IPS-11a (cell line): ENCODE results near the gene PSMD5.

Source experiments
- H3K4me3 ChIP-seq: one replicate; pipeline ENCODE4 v1.5.1; 2013; ENCODE audit warnings: low read depth, low read length, control low read depth

Gene PSMD5

GRCh38 chr9:120856700-120857099 lies 14.0 kb upstream of the PSMD5 start:
- H3K4me3 ChIP-seq = no peak overlapping the region

- H3K4me3 ChIP-seq = no peak overlapping the region
These were observed 13.3 kb upstream of the PSMD5 start for GRCh38 chr9:120855827-120856670.

- no peak overlapping the region for H3K4me3 ChIP-seq
These were observed 12.0 kb upstream of the PSMD5 start for GRCh38 chr9:120854596-120855327.

- no peak overlapping the region for H3K4me3 ChIP-seq
These were observed 10.5 kb upstream of the PSMD5 start for GRCh38 chr9:120853198-120853597.

- H3K4me3 ChIP-seq = no peak overlapping the region
These were observed 9.7 kb upstream of the PSMD5 start for GRCh38 chr9:120852240-120853010.

GRCh38 chr9:120851449-120851848 lies 8.7 kb upstream of the PSMD5 start:
- H3K4me3 ChIP-seq = no peak overlapping the region

- H3K4me3 ChIP-seq = no peak overlapping the region
These were observed 7.6 kb upstream of the PSMD5 start for GRCh38 chr9:120850315-120850714.

- H3K4me3 ChIP-seq = no peak overlapping the region
These were observed 4.2 kb upstream of the PSMD5 start for GRCh38 chr9:120846906-120847305.

GRCh38 chr9:120846251-120846889 lies 3.6 kb upstream of the PSMD5 start:
- H3K4me3 ChIP-seq = no peak overlapping the region

GRCh38 chr9:120845255-120845654 lies 2.5 kb upstream of the PSMD5 start:
- no peak overlapping the region for H3K4me3 ChIP-seq

GRCh38 chr9:120841930-120842684 lies 615 bp downstream of the PSMD5 start:
- peak overlapping the region; percentile 95 for H3K4me3 ChIP-seq

- H3K4me3 ChIP-seq = no peak overlapping the region
These were observed 3.6 kb downstream of the PSMD5 start for GRCh38 chr9:120839146-120839545.

- H3K4me3 ChIP-seq = no peak overlapping the region
These were observed 4.8 kb downstream of the PSMD5 start for GRCh38 chr9:120837921-120838320.

- H3K4me3 ChIP-seq = no peak overlapping the region
These were observed 9.4 kb downstream of the PSMD5 start for GRCh38 chr9:120833325-120833724.

- no peak overlapping the region for H3K4me3 ChIP-seq
These were observed 9.9 kb downstream of the PSMD5 start for GRCh38 chr9:120832807-120833206.

GRCh38 chr9:120830865-120831264 lies 11.9 kb downstream of the PSMD5 start:
- H3K4me3 ChIP-seq = no peak overlapping the region

- H3K4me3 ChIP-seq = no peak overlapping the region
These were observed 12.6 kb downstream of the PSMD5 start for GRCh38 chr9:120830151-120830550.

- no peak overlapping the region for H3K4me3 ChIP-seq
These were observed 13.1 kb downstream of the PSMD5 start for GRCh38 chr9:120829650-120830049.

- H3K4me3 ChIP-seq = no peak overlapping the region
These were observed 22.6 kb downstream of the PSMD5 start for GRCh38 chr9:120820095-120820494.

- H3K4me3 ChIP-seq = no peak overlapping the region
These were observed 24.1 kb downstream of the PSMD5 start for GRCh38 chr9:120818595-120818994.
